ENCODE data around the gene FCN2. TPM values are rescaled to one million over a fixed set of nuclear protein-coding genes. Genes with fewer than 3 reads are reported as not detected.

The FCN2 gene
- total RNA-seq, 4 donors from 2014 or later = not detected

DNA sequence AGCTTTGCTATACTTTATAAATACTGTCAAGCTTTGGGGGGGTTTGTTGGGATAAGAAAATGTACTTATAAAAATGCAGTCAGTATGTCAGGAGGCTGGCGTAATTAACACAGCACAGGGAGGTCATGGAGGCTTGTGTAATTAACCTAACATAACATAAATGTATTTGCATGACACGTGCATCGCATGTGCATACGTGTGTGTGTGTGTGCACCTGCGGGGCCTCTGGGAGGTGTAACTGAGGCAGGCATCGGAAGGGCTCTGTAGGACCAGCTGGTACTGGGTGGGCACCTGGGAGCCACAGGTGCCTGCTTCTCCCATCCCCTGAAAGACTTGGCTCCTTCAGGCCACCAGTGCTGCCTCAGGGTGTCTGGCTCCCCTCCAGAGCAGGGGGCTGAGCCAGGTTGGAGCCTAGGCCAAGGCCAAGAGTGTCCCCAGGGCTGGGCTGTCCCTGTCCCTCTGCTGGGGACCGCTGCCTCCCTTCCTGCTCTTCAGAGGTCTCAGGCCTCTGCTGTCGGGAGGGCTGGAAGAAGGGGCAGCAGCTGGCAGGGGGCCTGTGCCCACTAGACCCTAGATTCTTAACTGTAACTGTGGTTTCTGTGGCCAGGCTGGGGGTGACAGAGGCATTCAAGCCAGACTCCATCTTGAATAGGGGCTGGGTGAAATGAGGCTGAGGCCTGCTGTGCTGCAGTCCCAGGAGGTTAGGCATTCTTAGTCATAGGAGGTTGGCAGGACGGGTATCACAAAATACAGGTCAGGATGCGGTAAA, 9.0 kb downstream of the FCN2 start:
- DNase-seq = peak in 1 of 3 donors; percentile 6
- no peak overlapping the region for H3K27ac ChIP-seq
- TF ChIP-seq, protein P1, sequence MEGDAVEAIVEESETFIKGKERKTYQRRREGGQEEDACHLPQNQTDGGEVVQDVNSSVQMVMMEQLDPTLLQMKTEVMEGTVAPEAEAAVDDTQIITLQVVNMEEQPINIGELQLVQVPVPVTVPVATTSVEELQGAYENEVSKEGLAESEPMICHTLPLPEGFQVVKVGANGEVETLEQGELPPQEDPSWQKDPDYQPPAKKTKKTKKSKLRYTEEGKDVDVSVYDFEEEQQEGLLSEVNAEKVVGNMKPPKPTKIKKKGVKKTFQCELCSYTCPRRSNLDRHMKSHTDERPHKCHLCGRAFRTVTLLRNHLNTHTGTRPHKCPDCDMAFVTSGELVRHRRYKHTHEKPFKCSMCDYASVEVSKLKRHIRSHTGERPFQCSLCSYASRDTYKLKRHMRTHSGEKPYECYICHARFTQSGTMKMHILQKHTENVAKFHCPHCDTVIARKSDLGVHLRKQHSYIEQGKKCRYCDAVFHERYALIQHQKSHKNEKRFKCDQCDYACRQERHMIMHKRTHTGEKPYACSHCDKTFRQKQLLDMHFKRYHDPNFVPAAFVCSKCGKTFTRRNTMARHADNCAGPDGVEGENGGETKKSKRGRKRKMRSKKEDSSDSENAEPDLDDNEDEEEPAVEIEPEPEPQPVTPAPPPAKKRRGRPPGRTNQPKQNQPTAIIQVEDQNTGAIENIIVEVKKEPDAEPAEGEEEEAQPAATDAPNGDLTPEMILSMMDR (IDR thresholded peaks at IDR 0.05) = no peak
- TF ChIP-seq POLR2A (IDR thresholded peaks at IDR 0.05) = no peak
- no peaks in the 10 kb centered on the region for H3K9me3 ChIP-seq
- no peaks in the 10 kb centered on the region for H3K27me3 ChIP-seq
- no peak overlapping the region for H3K4me3 ChIP-seq
- no peaks in the 10 kb centered on the region for H3K36me3 ChIP-seq
- no peaks in the 10 kb centered on the region for H3K4me1 ChIP-seq

DNA sequence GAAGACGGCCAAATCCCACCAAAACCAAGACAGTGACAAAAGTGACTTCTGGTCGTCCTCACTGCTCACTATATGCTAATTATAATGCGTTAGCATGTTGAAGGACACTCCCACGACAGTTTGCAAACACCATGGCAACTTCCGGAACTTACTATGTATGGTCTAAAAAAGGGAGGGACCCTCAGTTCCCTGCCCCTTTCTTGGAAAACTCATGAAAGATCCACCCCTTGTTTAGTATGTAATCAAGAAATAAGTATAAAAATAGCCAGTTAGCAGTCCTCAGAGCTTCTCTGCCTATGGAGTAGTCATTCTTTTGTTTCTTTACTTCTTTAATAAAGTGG, 9.5 kb downstream of the FCN2 start:
- H3K36me3 ChIP-seq = no peaks in the 10 kb centered on the region
- no peaks in the 10 kb centered on the region for H3K9me3 ChIP-seq
- no peak for TF ChIP-seq POLR2A (IDR thresholded peaks at IDR 0.05)
- TF ChIP-seq, protein P1 (IDR thresholded peaks at IDR 0.05) = no peak
- no peaks in the 10 kb centered on the region for H3K27me3 ChIP-seq
- H3K4me3 ChIP-seq = no peak overlapping the region
- H3K4me1 ChIP-seq = no peaks in the 10 kb centered on the region
- no peak for DNase-seq
- H3K27ac ChIP-seq = no peak overlapping the region

DNA sequence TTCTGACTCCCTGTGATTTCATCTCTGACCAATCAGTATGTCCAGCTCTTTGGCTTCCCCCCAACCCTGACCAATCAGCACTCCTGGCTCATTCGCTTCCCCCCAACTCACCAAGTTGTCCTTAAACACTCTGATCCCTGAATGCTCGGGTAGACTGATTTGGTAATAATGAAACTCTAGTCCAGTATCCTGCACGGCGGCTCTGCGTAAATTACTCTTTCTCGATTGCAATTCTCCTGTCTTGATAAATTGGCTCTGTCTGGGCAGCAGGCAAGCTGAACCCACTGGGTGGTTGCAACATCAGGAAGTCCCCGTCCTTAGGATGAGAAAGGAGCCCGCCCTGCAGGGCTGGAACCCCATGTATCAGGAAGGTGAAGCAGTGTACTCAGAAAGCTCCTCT, 10.4 kb downstream of the FCN2 start:
- Histone ChIP-seq H3K4me3 (no peak overlapping the region), H3K27me3 (no peaks in the 10 kb centered on the region), H3K36me3 (no peaks in the 10 kb centered on the region), H3K27ac (no peak overlapping the region), H3K4me1 (no peaks in the 10 kb centered on the region), H3K9me3 (no peaks in the 10 kb centered on the region)
- peak in 1 of 3 donors; percentile 12 for DNase-seq
- no peak for TF ChIP-seq POLR2A (IDR thresholded peaks at IDR 0.05)
- TF ChIP-seq, protein P1 (IDR thresholded peaks at IDR 0.05) = no peak

DNA sequence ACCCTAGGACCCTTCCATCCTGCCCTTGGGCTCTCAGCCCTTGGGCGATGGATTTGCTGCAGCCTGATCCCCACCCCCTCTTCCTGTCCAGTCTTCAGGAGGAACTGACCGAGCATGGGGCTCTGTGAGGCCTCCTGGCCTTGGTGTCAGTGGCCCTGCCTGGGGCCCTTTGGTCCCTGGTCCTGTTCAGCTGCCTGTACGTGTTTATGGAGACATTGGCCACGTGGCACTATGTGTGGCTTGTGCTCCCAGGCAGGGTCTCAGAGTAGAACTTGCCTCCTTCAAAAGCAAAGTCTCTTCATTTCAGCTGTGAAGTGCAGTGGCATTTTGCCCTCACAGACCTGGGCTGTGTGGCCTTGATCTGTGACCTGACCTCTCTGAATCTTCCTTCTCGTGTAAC, 11.1 kb downstream of the FCN2 start:
- H3K4me3 ChIP-seq = no peak overlapping the region
- TF ChIP-seq POLR2A (IDR thresholded peaks at IDR 0.05) = no peak
- TF ChIP-seq, protein P1 (IDR thresholded peaks at IDR 0.05) = no peak

DNA sequence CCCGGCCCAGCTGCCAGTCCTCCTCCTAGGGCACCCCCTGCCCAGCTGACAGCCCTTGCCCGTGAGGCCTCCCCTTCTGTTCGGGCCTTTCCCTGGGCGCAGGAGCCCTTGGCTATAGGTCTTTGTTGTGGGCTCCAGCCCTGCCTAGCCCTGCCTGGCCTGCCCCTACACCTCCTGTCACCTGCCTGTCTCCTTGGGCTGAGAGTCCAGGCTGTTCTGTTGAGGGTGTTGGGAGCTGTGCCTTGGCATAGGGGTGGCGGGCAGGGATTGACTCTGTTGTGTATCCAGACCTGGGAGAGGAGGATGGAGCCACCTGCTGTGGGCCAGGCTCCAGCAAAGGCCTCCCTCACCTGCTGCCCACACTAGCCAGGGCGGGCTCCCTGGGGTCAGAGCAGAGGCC, 11.6 kb downstream of the FCN2 start:
- Histone ChIP-seq H3K4me1 (no peaks in the 10 kb centered on the region), H3K27me3 (no peaks in the 10 kb centered on the region), H3K9me3 (no peaks in the 10 kb centered on the region), H3K4me3 (no peak overlapping the region), H3K36me3 (no peaks in the 10 kb centered on the region), H3K27ac (no peak overlapping the region)
- DNase-seq = peak in 2 of 3 donors; percentile 9 to 40
- TF ChIP-seq POLR2A (IDR thresholded peaks at IDR 0.05) = no peak
- TF ChIP-seq, protein P1 (IDR thresholded peaks at IDR 0.05) = no peak

More for the DNA sequence above, 11.1 kb downstream of the FCN2 start:
- Histone ChIP-seq H3K27me3 (no peaks in the 10 kb centered on the region), H3K27ac (no peak overlapping the region), H3K9me3 (no peaks in the 10 kb centered on the region), H3K4me1 (no peaks in the 10 kb centered on the region), H3K36me3 (no peaks in the 10 kb centered on the region)
- DNase-seq = peak in 1 of 3 donors; percentile 25

Measured in Peyer's patch (tissue), 4 donors.